ENCODE measurements around the gene TDRD7. TPM values are rescaled to one million over a fixed set of nuclear protein-coding genes. Genes with fewer than 3 reads are reported as not detected.
A peak's percentile ranks its signal among the peaks of the same experiment; 100 is the strongest.

TDRD7 gene, protein sequence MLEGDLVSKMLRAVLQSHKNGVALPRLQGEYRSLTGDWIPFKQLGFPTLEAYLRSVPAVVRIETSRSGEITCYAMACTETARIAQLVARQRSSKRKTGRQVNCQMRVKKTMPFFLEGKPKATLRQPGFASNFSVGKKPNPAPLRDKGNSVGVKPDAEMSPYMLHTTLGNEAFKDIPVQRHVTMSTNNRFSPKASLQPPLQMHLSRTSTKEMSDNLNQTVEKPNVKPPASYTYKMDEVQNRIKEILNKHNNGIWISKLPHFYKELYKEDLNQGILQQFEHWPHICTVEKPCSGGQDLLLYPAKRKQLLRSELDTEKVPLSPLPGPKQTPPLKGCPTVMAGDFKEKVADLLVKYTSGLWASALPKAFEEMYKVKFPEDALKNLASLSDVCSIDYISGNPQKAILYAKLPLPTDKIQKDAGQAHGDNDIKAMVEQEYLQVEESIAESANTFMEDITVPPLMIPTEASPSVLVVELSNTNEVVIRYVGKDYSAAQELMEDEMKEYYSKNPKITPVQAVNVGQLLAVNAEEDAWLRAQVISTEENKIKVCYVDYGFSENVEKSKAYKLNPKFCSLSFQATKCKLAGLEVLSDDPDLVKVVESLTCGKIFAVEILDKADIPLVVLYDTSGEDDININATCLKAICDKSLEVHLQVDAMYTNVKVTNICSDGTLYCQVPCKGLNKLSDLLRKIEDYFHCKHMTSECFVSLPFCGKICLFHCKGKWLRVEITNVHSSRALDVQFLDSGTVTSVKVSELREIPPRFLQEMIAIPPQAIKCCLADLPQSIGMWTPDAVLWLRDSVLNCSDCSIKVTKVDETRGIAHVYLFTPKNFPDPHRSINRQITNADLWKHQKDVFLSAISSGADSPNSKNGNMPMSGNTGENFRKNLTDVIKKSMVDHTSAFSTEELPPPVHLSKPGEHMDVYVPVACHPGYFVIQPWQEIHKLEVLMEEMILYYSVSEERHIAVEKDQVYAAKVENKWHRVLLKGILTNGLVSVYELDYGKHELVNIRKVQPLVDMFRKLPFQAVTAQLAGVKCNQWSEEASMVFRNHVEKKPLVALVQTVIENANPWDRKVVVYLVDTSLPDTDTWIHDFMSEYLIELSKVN
- total RNA-seq: 6.0 and 9.4 TPM in 2 replicates

DNA sequence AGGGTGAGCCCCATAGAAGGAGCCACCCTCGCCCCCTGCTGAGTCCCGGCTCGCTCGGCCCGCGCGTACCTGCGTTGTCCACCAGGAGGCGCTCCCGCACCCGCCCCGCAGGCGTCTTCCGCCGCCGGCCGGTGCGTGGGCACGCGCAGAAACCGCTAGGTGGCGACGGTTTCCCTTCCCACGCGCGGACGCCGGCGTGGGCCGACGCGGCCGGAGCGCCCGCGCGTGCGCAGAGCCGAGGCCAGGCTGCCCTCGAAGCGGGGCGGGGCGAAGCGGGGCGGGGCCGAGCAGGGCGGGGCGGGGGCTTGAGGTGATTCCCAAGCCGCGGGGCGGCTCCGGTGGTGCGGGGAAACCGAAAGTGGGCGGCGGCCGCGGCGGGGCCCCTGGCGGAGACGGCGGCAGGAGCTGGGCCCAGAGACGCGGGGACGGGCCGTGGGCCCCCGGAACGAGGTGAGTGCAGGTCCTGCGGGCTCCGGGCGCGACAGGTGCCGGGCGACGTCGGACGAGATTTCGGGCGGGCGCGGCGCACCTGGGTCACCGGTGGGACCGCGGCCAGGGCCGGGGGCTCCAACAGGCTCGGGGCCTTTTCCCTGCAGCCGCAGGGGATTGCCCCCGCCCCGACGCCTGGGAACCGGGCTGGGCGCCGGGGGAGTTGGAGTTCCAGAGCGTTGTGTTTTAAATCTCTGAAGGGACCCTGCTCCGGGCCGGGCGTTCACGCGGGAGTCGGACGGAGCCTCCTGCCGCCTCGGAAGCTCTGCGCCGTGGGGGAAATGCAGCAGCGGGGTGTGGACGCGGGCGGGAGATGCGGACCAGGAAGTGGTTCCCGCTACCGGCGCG lies at the start of gene TDRD7:
TDRD7 (plus strand) TSS at position 308 of the 837 bp plus-strand sequence. CDS start 16,370 bp downstream, outside the sequence.
- TF ChIP-seq, protein P1, sequence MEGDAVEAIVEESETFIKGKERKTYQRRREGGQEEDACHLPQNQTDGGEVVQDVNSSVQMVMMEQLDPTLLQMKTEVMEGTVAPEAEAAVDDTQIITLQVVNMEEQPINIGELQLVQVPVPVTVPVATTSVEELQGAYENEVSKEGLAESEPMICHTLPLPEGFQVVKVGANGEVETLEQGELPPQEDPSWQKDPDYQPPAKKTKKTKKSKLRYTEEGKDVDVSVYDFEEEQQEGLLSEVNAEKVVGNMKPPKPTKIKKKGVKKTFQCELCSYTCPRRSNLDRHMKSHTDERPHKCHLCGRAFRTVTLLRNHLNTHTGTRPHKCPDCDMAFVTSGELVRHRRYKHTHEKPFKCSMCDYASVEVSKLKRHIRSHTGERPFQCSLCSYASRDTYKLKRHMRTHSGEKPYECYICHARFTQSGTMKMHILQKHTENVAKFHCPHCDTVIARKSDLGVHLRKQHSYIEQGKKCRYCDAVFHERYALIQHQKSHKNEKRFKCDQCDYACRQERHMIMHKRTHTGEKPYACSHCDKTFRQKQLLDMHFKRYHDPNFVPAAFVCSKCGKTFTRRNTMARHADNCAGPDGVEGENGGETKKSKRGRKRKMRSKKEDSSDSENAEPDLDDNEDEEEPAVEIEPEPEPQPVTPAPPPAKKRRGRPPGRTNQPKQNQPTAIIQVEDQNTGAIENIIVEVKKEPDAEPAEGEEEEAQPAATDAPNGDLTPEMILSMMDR (conservative IDR thresholded peaks at IDR 0.05; ENCODE audit: low read depth, low read length): peak; percentile 94
- H3K4me3 ChIP-seq (ENCODE audit: low read depth, low read length): peak within 1 kb of the TSS; percentile 86
- no peak for DNase-seq (ENCODE audit: low read depth)

DNA sequence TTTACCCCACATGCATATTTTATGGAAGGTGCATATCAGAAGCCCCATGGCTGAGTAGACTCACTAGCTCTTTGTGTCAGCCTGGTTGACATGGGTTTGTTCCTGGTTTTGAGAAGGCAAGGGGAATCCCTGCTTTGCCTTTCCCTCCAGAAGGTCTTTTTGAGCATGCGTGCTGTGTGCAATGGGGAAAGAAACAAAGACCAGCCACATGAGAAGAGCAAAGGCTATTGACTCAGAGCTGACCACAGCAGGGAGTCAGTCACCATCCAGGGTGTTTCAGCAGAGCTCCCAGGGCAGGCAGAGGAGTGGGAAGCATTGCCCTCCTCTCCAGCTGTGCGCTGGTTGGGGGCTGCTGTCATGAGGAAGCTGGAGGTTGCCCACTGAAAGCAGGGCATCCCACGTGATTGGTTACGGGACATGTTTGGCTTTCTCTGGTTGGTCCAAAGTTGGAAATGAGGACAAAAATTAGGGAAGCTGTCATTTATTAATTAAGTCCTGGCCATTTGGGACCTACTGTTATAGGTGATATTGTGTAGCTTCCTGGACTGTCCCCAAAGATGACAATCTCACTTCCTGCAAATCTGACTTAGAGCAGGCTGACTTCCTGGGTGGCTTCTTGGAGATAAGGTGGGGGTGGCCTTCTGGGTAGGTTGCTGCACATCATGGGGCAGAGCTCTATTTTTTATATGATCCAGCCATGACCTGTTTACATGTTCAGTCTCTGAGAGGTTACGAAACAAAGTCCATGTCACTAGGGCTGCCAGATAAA lies 48.9 kb upstream of the TDRD7 start:
- TF ChIP-seq, protein P1 (conservative IDR thresholded peaks at IDR 0.05; ENCODE audit: low read depth, low read length): no peak
- no peak for DNase-seq (ENCODE audit: low read depth)
- no peak overlapping the region for H3K4me3 ChIP-seq (ENCODE audit: low read depth, low read length)

DNA sequence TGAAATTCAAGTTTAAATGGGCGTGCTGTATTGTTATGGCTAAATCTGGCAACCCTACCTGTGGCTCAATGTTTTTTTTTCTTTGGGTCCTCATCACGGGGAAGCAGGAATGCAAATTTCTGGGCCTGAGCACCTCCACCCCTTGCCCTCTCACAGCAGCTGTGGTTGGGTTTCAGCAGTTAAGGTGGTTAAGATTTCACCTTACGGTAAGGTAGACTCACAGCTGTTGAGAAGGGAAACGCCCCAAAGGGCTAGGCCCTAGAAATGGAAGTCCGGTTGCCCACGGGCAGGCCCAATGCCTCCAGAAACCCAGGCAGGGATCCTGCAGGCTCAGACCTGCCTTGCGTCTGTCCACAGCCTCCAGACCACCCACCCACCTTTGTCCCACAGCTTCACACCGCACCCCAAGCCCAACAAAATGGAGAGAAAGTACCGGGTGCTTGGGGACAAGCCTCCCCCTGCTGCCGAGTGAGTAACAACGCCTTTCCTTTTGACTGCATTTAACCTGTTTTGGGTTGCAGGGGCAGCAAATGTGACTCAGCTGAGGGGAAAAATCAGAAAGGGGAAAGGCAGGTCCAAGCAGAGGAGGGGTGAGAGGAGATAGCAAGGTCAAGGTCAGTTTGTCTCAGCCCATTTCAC lies 48.1 kb upstream of the TDRD7 start:
- DNase-seq (ENCODE audit: low read depth): no peak
- no peak overlapping the region for H3K4me3 ChIP-seq (ENCODE audit: low read depth, low read length)
- TF ChIP-seq, protein P1 (conservative IDR thresholded peaks at IDR 0.05; ENCODE audit: low read depth, low read length): no peak

DNA sequence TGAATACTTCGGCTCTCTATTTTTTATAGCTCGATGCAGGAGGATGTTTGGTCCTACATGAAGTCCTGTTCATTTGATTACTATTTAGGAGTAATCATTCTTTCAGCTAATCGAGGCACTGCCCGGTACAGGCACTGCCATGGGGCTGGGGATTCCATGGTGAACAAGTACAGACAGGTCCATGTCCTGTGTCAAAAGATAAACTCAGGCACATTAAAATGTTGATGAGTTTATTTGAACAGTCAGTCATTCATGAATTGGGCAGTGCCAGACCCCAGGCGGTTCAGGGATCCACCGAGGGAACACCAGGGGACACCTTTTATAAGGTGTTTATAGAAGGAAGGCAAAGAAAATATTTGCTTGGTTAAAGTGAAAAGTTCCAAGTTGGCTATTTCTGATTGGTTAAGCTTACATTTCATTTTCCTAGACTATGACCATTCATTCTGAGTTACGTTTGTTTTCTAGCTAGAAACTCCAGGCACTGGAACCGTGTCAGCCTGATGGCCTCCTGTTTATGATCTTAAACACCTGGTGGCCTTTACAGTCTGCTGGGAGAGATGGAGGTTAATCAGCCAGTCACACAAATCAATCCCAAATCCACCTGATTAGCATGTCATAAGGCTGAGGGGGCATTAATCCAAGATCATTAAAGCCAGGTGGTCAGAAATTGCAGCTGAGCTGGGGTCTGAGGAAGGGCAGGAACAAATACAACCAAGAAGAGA lies 47.0 kb upstream of the TDRD7 start:
- TF ChIP-seq, protein P1 (conservative IDR thresholded peaks at IDR 0.05; ENCODE audit: low read depth, low read length): no peak
- no peak overlapping the region for H3K4me3 ChIP-seq (ENCODE audit: low read depth, low read length)
- DNase-seq (ENCODE audit: low read depth): no peak

DNA sequence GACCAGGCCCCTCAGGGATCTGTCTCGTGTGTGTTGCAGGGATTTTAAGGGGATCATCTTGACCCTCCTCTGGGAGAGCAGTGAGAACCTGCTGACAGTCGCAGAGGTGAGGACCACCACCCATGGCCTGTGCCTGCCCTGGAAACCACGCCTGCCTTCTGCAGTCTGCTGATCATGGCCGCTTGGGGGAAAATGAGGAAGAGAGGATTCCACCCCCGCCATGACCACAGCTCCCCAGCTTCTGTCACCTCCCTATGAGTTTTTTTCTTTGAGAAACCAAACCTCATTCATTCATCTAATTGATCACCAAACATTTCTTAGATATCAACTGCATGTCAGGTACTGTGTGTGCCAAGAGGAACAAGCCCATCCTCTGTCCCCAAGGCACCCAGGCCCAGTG lies 46.3 kb upstream of the TDRD7 start:
- no peak for DNase-seq (ENCODE audit: low read depth)
- no peak overlapping the region for H3K4me3 ChIP-seq (ENCODE audit: low read depth, low read length)
- TF ChIP-seq, protein P1 (conservative IDR thresholded peaks at IDR 0.05; ENCODE audit: low read depth, low read length): no peak

Measured in epithelial cell of proximal tubule (primary cell).